Measurements from ENCODE around the gene MEP1B.

DNA sequence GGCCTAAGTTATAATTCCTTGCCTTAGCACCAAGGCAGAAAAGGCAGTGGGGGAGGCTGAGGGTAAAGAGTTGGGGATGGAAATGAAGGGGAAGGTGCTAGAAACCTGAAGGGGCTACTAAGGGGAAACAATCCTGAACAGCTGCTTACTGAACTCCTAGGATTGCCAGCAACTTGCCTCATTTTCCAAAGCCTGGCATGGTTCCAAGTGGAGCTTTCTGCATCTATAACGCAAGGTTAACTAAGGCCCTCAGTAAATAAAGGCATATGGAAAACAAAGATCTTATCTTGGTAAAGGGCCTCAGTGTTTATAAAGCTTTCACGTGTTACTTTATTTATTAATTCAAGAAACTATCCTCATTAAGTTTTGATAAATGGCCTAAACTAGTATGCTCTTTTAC lies 10.9 kb downstream of the MEP1B start:
- no peak for TF ChIP-seq ZNF324 (tag by site-specific recombination; IDR thresholded peaks at IDR 0.05)
- no peak for TF ChIP-seq ZNF529 (tag by site-specific recombination; IDR thresholded peaks at IDR 0.05; ENCODE audit: insufficient replicate concordance)
- TF ChIP-seq ZNF184 (tag by site-specific recombination; IDR thresholded peaks at IDR 0.05): no peak
- TF ChIP-seq, protein P1, sequence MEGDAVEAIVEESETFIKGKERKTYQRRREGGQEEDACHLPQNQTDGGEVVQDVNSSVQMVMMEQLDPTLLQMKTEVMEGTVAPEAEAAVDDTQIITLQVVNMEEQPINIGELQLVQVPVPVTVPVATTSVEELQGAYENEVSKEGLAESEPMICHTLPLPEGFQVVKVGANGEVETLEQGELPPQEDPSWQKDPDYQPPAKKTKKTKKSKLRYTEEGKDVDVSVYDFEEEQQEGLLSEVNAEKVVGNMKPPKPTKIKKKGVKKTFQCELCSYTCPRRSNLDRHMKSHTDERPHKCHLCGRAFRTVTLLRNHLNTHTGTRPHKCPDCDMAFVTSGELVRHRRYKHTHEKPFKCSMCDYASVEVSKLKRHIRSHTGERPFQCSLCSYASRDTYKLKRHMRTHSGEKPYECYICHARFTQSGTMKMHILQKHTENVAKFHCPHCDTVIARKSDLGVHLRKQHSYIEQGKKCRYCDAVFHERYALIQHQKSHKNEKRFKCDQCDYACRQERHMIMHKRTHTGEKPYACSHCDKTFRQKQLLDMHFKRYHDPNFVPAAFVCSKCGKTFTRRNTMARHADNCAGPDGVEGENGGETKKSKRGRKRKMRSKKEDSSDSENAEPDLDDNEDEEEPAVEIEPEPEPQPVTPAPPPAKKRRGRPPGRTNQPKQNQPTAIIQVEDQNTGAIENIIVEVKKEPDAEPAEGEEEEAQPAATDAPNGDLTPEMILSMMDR (tag by site-specific recombination; IDR thresholded peaks at IDR 0.05): no peak
- no peak for TF ChIP-seq ZBTB7A (tag by site-specific recombination; IDR thresholded peaks at IDR 0.05; ENCODE audit: low read depth)
- TF ChIP-seq, protein P2, sequence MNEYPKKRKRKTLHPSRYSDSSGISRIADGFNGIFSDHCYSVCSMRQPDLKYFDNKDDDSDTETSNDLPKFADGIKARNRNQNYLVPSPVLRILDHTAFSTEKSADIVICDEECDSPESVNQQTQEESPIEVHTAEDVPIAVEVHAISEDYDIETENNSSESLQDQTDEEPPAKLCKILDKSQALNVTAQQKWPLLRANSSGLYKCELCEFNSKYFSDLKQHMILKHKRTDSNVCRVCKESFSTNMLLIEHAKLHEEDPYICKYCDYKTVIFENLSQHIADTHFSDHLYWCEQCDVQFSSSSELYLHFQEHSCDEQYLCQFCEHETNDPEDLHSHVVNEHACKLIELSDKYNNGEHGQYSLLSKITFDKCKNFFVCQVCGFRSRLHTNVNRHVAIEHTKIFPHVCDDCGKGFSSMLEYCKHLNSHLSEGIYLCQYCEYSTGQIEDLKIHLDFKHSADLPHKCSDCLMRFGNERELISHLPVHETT (tag by site-specific recombination; IDR thresholded peaks at IDR 0.05): no peak
- TF ChIP-seq ZNF133 (tag by site-specific recombination; IDR thresholded peaks at IDR 0.05): no peak
- no peak for TF ChIP-seq ZNF549 (tag by site-specific recombination; IDR thresholded peaks at IDR 0.05)
- no peak for TF ChIP-seq ZNF514 (tag by site-specific recombination; IDR thresholded peaks at IDR 0.05)
- no peak for TF ChIP-seq ZNF311 (tag by site-specific recombination; IDR thresholded peaks at IDR 0.05; ENCODE audit: borderline replicate concordance)
- no peak for TF ChIP-seq ZXDB (tag by site-specific recombination; IDR thresholded peaks at IDR 0.05)
- no peak for TF ChIP-seq ZFP69B (tag by site-specific recombination; IDR thresholded peaks at IDR 0.05)
- TF ChIP-seq, protein P3, sequence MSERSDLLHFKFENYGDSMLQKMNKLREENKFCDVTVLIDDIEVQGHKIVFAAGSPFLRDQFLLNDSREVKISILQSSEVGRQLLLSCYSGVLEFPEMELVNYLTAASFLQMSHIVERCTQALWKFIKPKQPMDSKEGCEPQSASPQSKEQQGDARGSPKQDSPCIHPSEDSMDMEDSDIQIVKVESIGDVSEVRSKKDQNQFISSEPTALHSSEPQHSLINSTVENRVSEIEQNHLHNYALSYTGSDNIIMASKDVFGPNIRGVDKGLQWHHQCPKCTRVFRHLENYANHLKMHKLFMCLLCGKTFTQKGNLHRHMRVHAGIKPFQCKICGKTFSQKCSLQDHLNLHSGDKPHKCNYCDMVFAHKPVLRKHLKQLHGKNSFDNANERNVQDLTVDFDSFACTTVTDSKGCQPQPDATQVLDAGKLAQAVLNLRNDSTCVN (tag by site-specific recombination; optimal IDR thresholded peaks at IDR 0.05): no peak

Measured in HEK293 (cell line).